Gastroesophageal sphincter (tissue), 3 donors: Measurements from ENCODE around the gene CTNS.

Experiments used
- CTCF ChIP-seq, 4 experiments: fragments of 200-600 bp in 2 of 4; fragments of 450-650 bp in 2 of 4; sonication (generic) in 1 of 4; IDR thresholded peaks; one replicate each; pipeline ENCODE4 v1.5.1; 2017 to 2019; ENCODE audit warnings: antibody characterized with exemption in 4 of 4, mild to moderate bottlenecking in 2 of 4, moderate library complexity in 2 of 4
- EP300 ChIP-seq: sonication (generic); formaldehyde crosslinking; IDR thresholded peaks from one replicate; pipeline ENCODE4 v1.6.1; 2017; ENCODE audit warnings: antibody characterized with exemption, mild to moderate bottlenecking
- POLR2A ChIP-seq, 2 donors: fragments of 450-650 bp; IDR thresholded peaks; one replicate each; pipeline ENCODE4 v1.6.1; 2017; ENCODE audit warnings: antibody characterized with exemption in 2 of 2, mild to moderate bottlenecking in 2 of 2, moderate library complexity in 1 of 2
- POLR2AphosphoS5 ChIP-seq: sonication (generic); formaldehyde crosslinking; IDR thresholded peaks from one replicate; pipeline ENCODE4 v1.6.1; 2017; ENCODE audit warnings: antibody characterized with exemption

- TF ChIP-seq POLR2A (IDR thresholded peaks at IDR 0.05) (no peak), CTCF (IDR thresholded peaks at IDR 0.05) (no peak), EP300 (no peak), POLR2AphosphoS5 (no peak)
These were observed 61.6 kb downstream of the CTNS start for GRCh38 chr17:3698139-3698538.
